Mesothelial cell of epicardium (in vitro differentiated cells): ENCODE results near the gene TSPAN16. TPM values are rescaled to one million over a fixed set of nuclear protein-coding genes. Genes with fewer than 3 reads are reported as not detected.

ENCODE experiments used
- DNase-seq, 2 experiments: peaks; one replicate each; pipeline ENCODE4 v3.0.0; 2021; ENCODE audit warnings: low spot score in 2 of 2; ENCODE audit not compliant: unreplicated experiment in 2 of 2
- H3K27ac Mint-ChIP-seq: 2 replicates; pipeline ENCODE4 v1.8.0; 2021; ENCODE audit warnings: mixed read lengths
- H3K27me3 Mint-ChIP-seq: 2 replicates; pipeline ENCODE4 v1.8.0; 2021; ENCODE audit warnings: low read depth, mixed read lengths
- H3K36me3 Mint-ChIP-seq: 2 replicates; pipeline ENCODE4 v1.8.0; 2021; ENCODE audit warnings: mixed read lengths
- H3K4me1 Mint-ChIP-seq: 2 replicates; pipeline ENCODE4 v1.8.0; 2021; ENCODE audit warnings: mixed read lengths
- H3K4me3 Mint-ChIP-seq: 2 replicates; pipeline ENCODE4 v1.8.0; 2021; ENCODE audit warnings: mild to moderate bottlenecking, moderate library complexity, mixed read lengths
- H3K9me3 Mint-ChIP-seq: 2 replicates; pipeline ENCODE4 v1.8.0; 2021; ENCODE audit warnings: mixed read lengths
- total RNA-seq: library from RNA; stranded (reverse); gene quantifications from 3 replicates; pipeline ENCODE4 v1.2.1, GENCODE V29; 2021
- TF ChIP-seq, protein P1 (sequence below): fragments of 200-600 bp; sonication (generic); IDR thresholded peaks from one replicate; pipeline ENCODE4 v1.5.0; 2021; ENCODE audit warnings: antibody characterized with exemption; ENCODE audit not compliant: unreplicated experiment

The TSPAN16 gene
- total RNA-seq, 1 donor from 2014 or later, result not detected

DNA sequence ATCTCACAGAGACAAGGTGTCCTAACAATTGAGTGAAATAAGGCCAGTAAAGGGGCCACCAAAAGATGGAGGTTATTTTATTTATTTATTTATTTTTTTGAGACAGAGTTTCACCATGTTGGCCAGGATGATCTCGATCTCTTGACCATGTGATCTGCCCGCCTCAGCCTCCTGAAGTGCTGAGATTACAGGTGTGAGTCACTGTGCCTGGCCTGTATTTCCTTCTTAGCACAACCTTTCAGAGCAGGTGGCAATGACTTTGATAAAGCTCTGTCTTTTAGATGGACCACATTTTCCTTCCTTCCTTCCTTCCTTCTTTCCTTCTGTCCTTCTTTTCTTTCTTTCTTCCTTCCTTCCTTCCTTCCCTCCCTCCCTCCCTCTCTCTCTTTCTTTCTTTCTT, 22.7 kb upstream of the TSPAN16 start:
- H3K36me3 Mint-ChIP-seq, result no peaks in the 10 kb centered on the region

DNA sequence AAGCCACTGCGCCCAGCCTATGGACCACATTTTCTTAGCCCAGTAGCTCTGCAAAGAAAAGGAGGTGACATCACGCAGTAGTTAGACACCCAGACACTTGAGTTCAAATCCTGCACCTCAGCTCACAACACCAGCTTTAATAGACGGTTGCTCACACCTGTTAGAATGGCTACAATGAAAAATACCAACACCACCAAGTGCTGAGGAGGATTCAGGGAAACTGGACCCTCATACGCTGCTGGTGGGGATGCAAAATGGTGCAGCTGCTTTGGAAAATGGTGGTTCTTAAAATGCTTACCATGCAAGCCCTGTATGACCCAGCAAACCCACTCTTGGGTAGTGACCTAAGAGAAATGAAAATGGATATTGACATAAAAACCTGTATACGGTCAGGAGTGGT, 22.0 kb upstream of the TSPAN16 start:
- DNase-seq, result no peak
- Mint-ChIP-seq H3K36me3 (no peaks in the 10 kb centered on the region), H3K4me1 (peaks cover 4% of the 10 kb centered on the region), H3K4me3 (no peak overlapping the region), H3K9me3 (no peaks in the 10 kb centered on the region), H3K27ac (no peak overlapping the region), H3K27me3 (no peaks in the 10 kb centered on the region)
- TF ChIP-seq, protein P1, sequence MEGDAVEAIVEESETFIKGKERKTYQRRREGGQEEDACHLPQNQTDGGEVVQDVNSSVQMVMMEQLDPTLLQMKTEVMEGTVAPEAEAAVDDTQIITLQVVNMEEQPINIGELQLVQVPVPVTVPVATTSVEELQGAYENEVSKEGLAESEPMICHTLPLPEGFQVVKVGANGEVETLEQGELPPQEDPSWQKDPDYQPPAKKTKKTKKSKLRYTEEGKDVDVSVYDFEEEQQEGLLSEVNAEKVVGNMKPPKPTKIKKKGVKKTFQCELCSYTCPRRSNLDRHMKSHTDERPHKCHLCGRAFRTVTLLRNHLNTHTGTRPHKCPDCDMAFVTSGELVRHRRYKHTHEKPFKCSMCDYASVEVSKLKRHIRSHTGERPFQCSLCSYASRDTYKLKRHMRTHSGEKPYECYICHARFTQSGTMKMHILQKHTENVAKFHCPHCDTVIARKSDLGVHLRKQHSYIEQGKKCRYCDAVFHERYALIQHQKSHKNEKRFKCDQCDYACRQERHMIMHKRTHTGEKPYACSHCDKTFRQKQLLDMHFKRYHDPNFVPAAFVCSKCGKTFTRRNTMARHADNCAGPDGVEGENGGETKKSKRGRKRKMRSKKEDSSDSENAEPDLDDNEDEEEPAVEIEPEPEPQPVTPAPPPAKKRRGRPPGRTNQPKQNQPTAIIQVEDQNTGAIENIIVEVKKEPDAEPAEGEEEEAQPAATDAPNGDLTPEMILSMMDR, result no peak

More for the DNA sequence above, 22.7 kb upstream of the TSPAN16 start:
- Mint-ChIP-seq H3K9me3 (no peaks in the 10 kb centered on the region), H3K27me3 (no peaks in the 10 kb centered on the region), H3K27ac (no peak overlapping the region), H3K4me1 (peaks cover 4% of the 10 kb centered on the region), H3K4me3 (no peak overlapping the region)
- DNase-seq, result no peak
- TF ChIP-seq, protein P1, result no peak

DNA sequence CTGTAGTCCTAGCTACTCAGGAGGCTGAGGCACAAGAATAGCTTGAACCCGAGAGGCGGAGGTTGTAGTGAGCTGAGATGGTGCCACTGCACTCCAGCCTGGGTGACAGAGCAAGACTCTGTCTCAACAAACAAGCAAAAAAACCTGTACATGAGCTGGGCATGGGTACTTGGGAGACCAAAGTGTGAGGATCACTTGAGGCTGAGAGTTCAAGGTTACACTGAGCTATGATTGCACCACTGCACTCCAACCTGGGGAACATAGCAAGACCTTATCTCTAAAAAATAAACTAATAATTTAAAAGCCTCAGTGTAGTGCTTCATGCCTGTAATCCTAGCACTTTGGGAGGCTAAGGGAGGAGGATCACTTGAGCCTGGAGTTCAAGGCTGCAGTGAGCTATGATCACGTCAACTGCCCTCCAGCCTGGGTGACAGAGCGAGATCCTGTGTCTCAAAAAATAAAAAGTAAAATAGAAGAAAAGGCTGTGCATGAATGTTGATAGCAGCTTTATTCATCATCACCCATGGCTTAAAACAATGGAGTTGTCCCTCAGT, 21.4 kb upstream of the TSPAN16 start:
- no peaks in the 10 kb centered on the region for H3K4me1 Mint-ChIP-seq

DNA sequence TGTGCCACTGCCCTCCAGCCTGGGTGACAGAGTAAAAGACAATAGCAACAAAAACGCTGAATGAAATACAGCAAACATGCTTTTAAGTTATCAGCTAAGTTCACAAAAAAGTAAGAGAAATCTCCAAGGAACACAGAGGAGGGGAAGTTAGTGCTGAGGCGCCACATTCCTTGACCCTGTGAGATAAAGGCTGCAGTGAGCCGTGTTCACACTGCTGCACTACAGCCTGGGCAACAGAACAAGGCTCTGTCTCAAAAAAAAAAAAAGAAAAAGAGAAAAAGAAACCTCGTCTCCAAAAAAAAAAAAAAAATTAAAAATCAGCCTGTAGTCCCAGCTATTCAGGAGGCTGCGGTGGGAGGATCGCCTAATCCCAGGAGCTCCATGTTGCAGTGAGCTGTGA, 17.3 kb upstream of the TSPAN16 start:
- Mint-ChIP-seq H3K27me3 (no peaks in the 10 kb centered on the region), H3K4me3 (no peak overlapping the region), H3K9me3 (no peaks in the 10 kb centered on the region), H3K36me3 (no peaks in the 10 kb centered on the region), H3K4me1 (peaks cover 6% of the 10 kb centered on the region), H3K27ac (no peak overlapping the region)
- TF ChIP-seq, protein P1, result no peak
- no peak for DNase-seq

More for the DNA sequence above, 21.4 kb upstream of the TSPAN16 start:
- H3K9me3 Mint-ChIP-seq, result no peaks in the 10 kb centered on the region
- no peak for DNase-seq
- H3K36me3 Mint-ChIP-seq, result no peaks in the 10 kb centered on the region
- H3K27ac Mint-ChIP-seq, result no peak overlapping the region
- no peak overlapping the region for H3K4me3 Mint-ChIP-seq
- TF ChIP-seq, protein P1, result no peak
- H3K27me3 Mint-ChIP-seq, result no peaks in the 10 kb centered on the region

DNA sequence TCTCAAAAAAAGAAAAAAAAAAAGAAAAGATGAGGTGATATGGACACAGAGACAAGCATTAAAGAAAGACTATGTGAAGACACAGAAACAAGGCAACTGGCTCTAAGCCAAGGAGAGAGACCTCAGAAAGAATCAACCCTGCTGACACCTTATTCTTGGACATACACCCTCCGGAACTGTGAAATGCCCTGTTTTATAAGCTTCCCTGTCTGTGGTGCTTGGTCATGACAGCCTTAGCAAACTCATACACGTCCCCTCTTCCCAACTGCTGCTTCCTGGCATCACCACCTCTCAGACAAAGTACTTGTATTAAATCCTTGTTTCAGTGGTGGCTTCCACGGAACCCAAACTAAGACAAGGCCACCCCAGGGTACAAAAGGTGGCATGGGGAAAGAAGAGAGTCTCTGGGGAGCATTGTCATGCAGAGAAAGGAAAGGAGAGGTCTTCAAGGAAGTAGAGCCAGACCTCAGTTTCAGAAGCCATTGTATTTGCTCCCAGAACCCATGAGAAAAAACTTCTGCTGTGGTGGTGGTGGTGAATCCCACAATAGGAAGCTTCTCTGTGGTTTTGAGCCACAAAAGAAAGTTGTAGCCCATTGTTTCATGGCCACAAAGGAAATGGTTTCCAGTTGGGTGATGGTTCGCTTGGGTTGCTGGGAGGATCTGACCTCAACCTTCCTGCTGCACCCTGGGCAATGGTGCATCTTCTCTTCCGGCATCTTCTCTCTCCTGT, 16.3 kb upstream of the TSPAN16 start:
- TF ChIP-seq, protein P1, result no peak
- H3K36me3 Mint-ChIP-seq, result no peaks in the 10 kb centered on the region
- no peak for DNase-seq
- H3K9me3 Mint-ChIP-seq, result no peaks in the 10 kb centered on the region
- H3K27ac Mint-ChIP-seq, result no peak overlapping the region
- no peak overlapping the region for H3K4me3 Mint-ChIP-seq
- H3K27me3 Mint-ChIP-seq, result no peaks in the 10 kb centered on the region
- H3K4me1 Mint-ChIP-seq, result peaks cover 8% of the 10 kb centered on the region
